Measurements from ENCODE around the gene CD93.

CD93 gene

GRCh38 chr20:23061262-23061661 is 24.9 kb downstream of the CD93 start:
- ATAC-seq: no peak
- TF ChIP-seq ARNTL (CRISPR knock-in tag; IDR thresholded peaks at IDR 0.05; ENCODE audit: borderline replicate concordance, low read depth): no peak
- TF ChIP-seq BACH2 (CRISPR knock-in tag; IDR thresholded peaks at IDR 0.05; ENCODE audit: borderline replicate concordance): no peak
- TF ChIP-seq PPARA (CRISPR knock-in tag; IDR thresholded peaks at IDR 0.05; ENCODE audit: borderline replicate concordance): no peak
- no peak for TF ChIP-seq ZFP30 (CRISPR knock-in tag; IDR thresholded peaks at IDR 0.05)
- no peak for TF ChIP-seq ESRRG (CRISPR knock-in tag; IDR thresholded peaks at IDR 0.05)
- no peak for TF ChIP-seq CSRNP3 (CRISPR knock-in tag; IDR thresholded peaks at IDR 0.05)
- no peak for TF ChIP-seq SNAI2 (CRISPR knock-in tag; IDR thresholded peaks at IDR 0.05)
- no peak for TF ChIP-seq ZNF70 (CRISPR knock-in tag; IDR thresholded peaks at IDR 0.05)

GRCh38 chr20:23060629-23061028 is 25.5 kb downstream of the CD93 start:
- no peak for ATAC-seq
- TF ChIP-seq ZFP3 (CRISPR knock-in tag; IDR thresholded peaks at IDR 0.05) (no peak), CREB5 (CRISPR knock-in tag; IDR thresholded peaks at IDR 0.05; ENCODE audit: low read depth) (no peak), RARB (CRISPR knock-in tag; IDR thresholded peaks at IDR 0.05) (no peak), ISL1 (CRISPR knock-in tag; IDR thresholded peaks at IDR 0.05) (no peak), ARNTL (CRISPR knock-in tag; IDR thresholded peaks at IDR 0.05; ENCODE audit: borderline replicate concordance, low read depth) (no peak), TOX (CRISPR knock-in tag; IDR thresholded peaks at IDR 0.05; ENCODE audit: borderline replicate concordance) (no peak), PPARA (CRISPR knock-in tag; IDR thresholded peaks at IDR 0.05; ENCODE audit: borderline replicate concordance) (no peak), ZNF8 (CRISPR knock-in tag; IDR thresholded peaks at IDR 0.05) (no peak), GLIS3 (CRISPR knock-in tag; IDR thresholded peaks at IDR 0.05) (no peak), ZNF70 (CRISPR knock-in tag; IDR thresholded peaks at IDR 0.05) (no peak), ESRRG (CRISPR knock-in tag; IDR thresholded peaks at IDR 0.05) (no peak), OSR1 (CRISPR knock-in tag; IDR thresholded peaks at IDR 0.05) (no peak), SNAI2 (CRISPR knock-in tag; IDR thresholded peaks at IDR 0.05) (no peak), ZNF565 (CRISPR knock-in tag; conservative IDR thresholded peaks at IDR 0.05; ENCODE audit: low read depth) (no peak), ZFP30 (CRISPR knock-in tag; IDR thresholded peaks at IDR 0.05) (no peak), TCF4 (CRISPR knock-in tag; IDR thresholded peaks at IDR 0.05; ENCODE audit: borderline replicate concordance) (no peak), CSDC2 (CRISPR knock-in tag; IDR thresholded peaks at IDR 0.05) (no peak), BACH2 (CRISPR knock-in tag; IDR thresholded peaks at IDR 0.05; ENCODE audit: borderline replicate concordance) (no peak)

GRCh38 chr20:23059846-23060245 is 26.3 kb downstream of the CD93 start:
- TF ChIP-seq ISL1 (CRISPR knock-in tag; IDR thresholded peaks at IDR 0.05): no peak
- no peak for TF ChIP-seq PPARA (CRISPR knock-in tag; IDR thresholded peaks at IDR 0.05; ENCODE audit: borderline replicate concordance)
- no peak for TF ChIP-seq SNAI2 (CRISPR knock-in tag; IDR thresholded peaks at IDR 0.05)
- no peak for TF ChIP-seq ZNF70 (CRISPR knock-in tag; IDR thresholded peaks at IDR 0.05)
- TF ChIP-seq ARNTL (CRISPR knock-in tag; IDR thresholded peaks at IDR 0.05; ENCODE audit: borderline replicate concordance, low read depth): no peak
- TF ChIP-seq ZFP30 (CRISPR knock-in tag; IDR thresholded peaks at IDR 0.05): no peak
- no peak for ATAC-seq

GRCh38 chr20:23059001-23059400 is 27.1 kb downstream of the CD93 start:
- TF ChIP-seq ARNTL (CRISPR knock-in tag; IDR thresholded peaks at IDR 0.05; ENCODE audit: borderline replicate concordance, low read depth) (no peak), ZFP3 (CRISPR knock-in tag; IDR thresholded peaks at IDR 0.05) (no peak), CREB5 (CRISPR knock-in tag; IDR thresholded peaks at IDR 0.05; ENCODE audit: low read depth) (no peak)
- no peak for ATAC-seq

GRCh38 chr20:23058240-23058639 is 27.9 kb downstream of the CD93 start:
- no peak for ATAC-seq

More at GRCh38 chr20:23058240-23058639, 27.9 kb downstream of the CD93 start:
- TF ChIP-seq ZC3H10 (CRISPR knock-in tag; IDR thresholded peaks at IDR 0.05) (no peak), TSHZ2 (CRISPR knock-in tag; IDR thresholded peaks at IDR 0.05) (no peak), TOX (CRISPR knock-in tag; IDR thresholded peaks at IDR 0.05; ENCODE audit: borderline replicate concordance) (no peak), ZFP30 (CRISPR knock-in tag; IDR thresholded peaks at IDR 0.05) (no peak), ISL1 (CRISPR knock-in tag; IDR thresholded peaks at IDR 0.05) (no peak), CREB5 (CRISPR knock-in tag; IDR thresholded peaks at IDR 0.05; ENCODE audit: low read depth) (no peak)
